DND-41 (cell line): Measurements from ENCODE around the gene RFFL.
"Not testable (repeated sequence)": the region's sequence is repeated elsewhere in the genome, so short reads cannot be mapped to it uniquely, and the experiment has no call there.

Experiments used
- CTCF ChIP-seq: IDR thresholded peaks from 2 replicates; pipeline ENCODE4 v1.5.1; 2012; ENCODE audit warnings: borderline replicate concordance, low read length, moderate library complexity, mild to moderate bottlenecking; ENCODE audit not compliant: poor library complexity, severe bottlenecking; ENCODE audit errors: extremely low read depth
- EZH2 ChIP-seq: IDR thresholded peaks from 3 replicates; pipeline ENCODE4 v1.6.1; 2012; ENCODE audit warnings: borderline replicate concordance, low read depth, mild to moderate bottlenecking, moderate library complexity, low read length, inconsistent platforms; ENCODE audit not compliant: severe bottlenecking

- not testable (repeated sequence) for TF ChIP-seq CTCF, EZH2
Observed at GRCh38 chr17:35028097-35028496, 35.4 kb downstream of the RFFL start.
